HL-60 (cell line): Measurements from ENCODE around the gene TDRD10.

Source experiments
- DNase-seq, 2 experiments: peaks; one replicate each; pipeline ENCODE4 v3.0.0-alpha.2; 2010 to 2020; ENCODE audit warnings: low read depth in 1 of 2, low spot score in 1 of 2
- H3K27ac ChIP-seq: fragments of 250-450 bp; sonication (Bioruptor Pico); replicated peaks from 2 replicates; pipeline ENCODE4 v1.5.1; 2020; ENCODE audit warnings: mild to moderate bottlenecking, moderate library complexity
- H3K27me3 ChIP-seq: fragments of 250-450 bp; sonication (Bioruptor Pico); 2 replicates; pipeline ENCODE4 v1.5.1; 2021; ENCODE audit warnings: mild to moderate bottlenecking, moderate library complexity; ENCODE audit not compliant: insufficient read depth, poor library complexity, severe bottlenecking
- H3K4me3 ChIP-seq: replicated peaks from 2 replicates; pipeline ENCODE4 v1.5.1; 2011; ENCODE audit warnings: mild to moderate bottlenecking, control low read depth, low read length; ENCODE audit not compliant: insufficient read depth
- GABPA ChIP-seq: IDR thresholded peaks from 2 replicates; pipeline ENCODE4 v1.6.1; 2012; ENCODE audit warnings: low read depth
- POLR2AphosphoS5 ChIP-seq: IDR thresholded peaks from 2 replicates; pipeline ENCODE4 v1.6.1; 2012; ENCODE audit warnings: low read depth
- SPI1 ChIP-seq: IDR thresholded peaks from 2 replicates; pipeline ENCODE4 v1.6.1; 2012; ENCODE audit warnings: low read depth, mild to moderate bottlenecking, borderline replicate concordance
- TF ChIP-seq, protein P1 (sequence below): IDR thresholded peaks from one replicate; pipeline ENCODE4 v1.5.1; 2011; ENCODE audit warnings: low read length, control low read depth, inconsistent platforms; ENCODE audit not compliant: insufficient read depth
- TF ChIP-seq, protein P2 (sequence below): IDR thresholded peaks from 2 replicates; pipeline ENCODE4 v1.6.1; 2012; ENCODE audit warnings: low read depth; ENCODE audit not compliant: insufficient replicate concordance

The TDRD10 gene

DNA sequence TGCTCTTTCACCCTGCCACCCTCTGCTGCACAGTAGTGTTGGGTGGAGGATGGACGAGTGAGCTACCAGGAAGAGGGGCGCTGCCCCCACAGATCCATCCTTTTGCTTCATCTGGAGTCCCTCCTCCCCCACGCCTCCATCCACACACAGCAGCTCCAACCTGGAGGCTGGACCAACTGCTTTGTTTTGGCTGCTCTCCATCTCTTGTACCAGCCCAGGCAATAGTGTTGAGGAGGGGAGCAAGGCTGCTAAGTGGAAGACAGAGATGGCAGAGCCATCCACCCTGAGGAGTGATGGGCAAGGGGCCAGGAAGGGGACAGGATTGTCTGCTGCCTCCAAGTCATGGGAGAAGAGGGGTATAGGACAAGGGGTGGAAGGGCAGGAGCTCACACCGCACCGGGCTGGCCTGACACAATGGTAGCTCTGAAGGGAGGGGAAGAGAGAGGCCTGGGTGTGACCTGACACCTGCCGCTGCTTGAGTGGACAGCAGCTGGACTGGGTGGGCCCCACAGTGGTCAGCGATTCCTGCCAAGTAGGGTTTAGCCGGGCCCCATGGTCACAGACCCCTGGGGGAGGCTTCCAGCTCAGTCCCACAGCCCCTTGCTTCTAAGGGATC is 74.0 kb downstream of the TDRD10 start:
- DNase-seq: no peak
- no peak for TF ChIP-seq GABPA
- TF ChIP-seq, protein P1, sequence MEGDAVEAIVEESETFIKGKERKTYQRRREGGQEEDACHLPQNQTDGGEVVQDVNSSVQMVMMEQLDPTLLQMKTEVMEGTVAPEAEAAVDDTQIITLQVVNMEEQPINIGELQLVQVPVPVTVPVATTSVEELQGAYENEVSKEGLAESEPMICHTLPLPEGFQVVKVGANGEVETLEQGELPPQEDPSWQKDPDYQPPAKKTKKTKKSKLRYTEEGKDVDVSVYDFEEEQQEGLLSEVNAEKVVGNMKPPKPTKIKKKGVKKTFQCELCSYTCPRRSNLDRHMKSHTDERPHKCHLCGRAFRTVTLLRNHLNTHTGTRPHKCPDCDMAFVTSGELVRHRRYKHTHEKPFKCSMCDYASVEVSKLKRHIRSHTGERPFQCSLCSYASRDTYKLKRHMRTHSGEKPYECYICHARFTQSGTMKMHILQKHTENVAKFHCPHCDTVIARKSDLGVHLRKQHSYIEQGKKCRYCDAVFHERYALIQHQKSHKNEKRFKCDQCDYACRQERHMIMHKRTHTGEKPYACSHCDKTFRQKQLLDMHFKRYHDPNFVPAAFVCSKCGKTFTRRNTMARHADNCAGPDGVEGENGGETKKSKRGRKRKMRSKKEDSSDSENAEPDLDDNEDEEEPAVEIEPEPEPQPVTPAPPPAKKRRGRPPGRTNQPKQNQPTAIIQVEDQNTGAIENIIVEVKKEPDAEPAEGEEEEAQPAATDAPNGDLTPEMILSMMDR: no peak
- no peak for TF ChIP-seq SPI1
- TF ChIP-seq, protein P2, sequence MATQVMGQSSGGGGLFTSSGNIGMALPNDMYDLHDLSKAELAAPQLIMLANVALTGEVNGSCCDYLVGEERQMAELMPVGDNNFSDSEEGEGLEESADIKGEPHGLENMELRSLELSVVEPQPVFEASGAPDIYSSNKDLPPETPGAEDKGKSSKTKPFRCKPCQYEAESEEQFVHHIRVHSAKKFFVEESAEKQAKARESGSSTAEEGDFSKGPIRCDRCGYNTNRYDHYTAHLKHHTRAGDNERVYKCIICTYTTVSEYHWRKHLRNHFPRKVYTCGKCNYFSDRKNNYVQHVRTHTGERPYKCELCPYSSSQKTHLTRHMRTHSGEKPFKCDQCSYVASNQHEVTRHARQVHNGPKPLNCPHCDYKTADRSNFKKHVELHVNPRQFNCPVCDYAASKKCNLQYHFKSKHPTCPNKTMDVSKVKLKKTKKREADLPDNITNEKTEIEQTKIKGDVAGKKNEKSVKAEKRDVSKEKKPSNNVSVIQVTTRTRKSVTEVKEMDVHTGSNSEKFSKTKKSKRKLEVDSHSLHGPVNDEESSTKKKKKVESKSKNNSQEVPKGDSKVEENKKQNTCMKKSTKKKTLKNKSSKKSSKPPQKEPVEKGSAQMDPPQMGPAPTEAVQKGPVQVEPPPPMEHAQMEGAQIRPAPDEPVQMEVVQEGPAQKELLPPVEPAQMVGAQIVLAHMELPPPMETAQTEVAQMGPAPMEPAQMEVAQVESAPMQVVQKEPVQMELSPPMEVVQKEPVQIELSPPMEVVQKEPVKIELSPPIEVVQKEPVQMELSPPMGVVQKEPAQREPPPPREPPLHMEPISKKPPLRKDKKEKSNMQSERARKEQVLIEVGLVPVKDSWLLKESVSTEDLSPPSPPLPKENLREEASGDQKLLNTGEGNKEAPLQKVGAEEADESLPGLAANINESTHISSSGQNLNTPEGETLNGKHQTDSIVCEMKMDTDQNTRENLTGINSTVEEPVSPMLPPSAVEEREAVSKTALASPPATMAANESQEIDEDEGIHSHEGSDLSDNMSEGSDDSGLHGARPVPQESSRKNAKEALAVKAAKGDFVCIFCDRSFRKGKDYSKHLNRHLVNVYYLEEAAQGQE: no peak
- no peak for TF ChIP-seq POLR2AphosphoS5
- Histone ChIP-seq H3K27me3 (no peaks in the 10 kb centered on the region), H3K4me3 (no peak overlapping the region), H3K27ac (no peak overlapping the region)

GRCh38 chr1:154577346-154578057 is 75.5 kb downstream of the TDRD10 start:
- Histone ChIP-seq H3K27ac (no peak overlapping the region), H3K27me3 (no peaks in the 10 kb centered on the region), H3K4me3 (no peak overlapping the region)
- DNase-seq: no peak
- no peak for TF ChIP-seq POLR2AphosphoS5
- TF ChIP-seq, protein P1: no peak
- TF ChIP-seq, protein P2: no peak
- no peak for TF ChIP-seq GABPA
- no peak for TF ChIP-seq SPI1

DNA sequence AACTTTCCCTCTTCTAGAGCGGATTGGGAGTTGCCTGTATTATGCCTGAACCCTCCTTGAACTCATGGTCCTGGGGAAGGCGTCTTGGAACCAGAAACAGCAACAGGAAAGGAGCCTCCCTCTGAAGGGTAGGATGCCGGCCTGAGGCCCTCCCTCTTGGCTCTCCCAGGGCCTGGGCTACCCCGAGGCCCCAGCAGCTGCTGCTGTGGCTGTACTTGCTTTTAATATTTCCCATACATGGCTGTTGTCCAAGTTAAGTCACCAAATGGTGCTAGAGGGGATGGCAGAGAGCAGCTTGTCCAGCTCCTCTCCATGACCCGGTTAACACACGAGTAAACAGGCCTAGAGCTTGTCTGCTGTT is 76.0 kb downstream of the TDRD10 start:
- Histone ChIP-seq H3K4me3 (no peak overlapping the region), H3K27ac (no peak overlapping the region), H3K27me3 (no peaks in the 10 kb centered on the region)
- TF ChIP-seq, protein P1: no peak
- TF ChIP-seq SPI1 (no peak), POLR2AphosphoS5 (no peak), GABPA (no peak)
- TF ChIP-seq, protein P2: no peak
- DNase-seq: no peak
